Measurements from ENCODE around the gene PREX1.
"Not testable (repeated sequence)": the region's sequence is repeated elsewhere in the genome, so short reads cannot be mapped to it uniquely, and the experiment has no call there.

PREX1 gene

GRCh38 chr20:48852609-48853008 is 24.8 kb upstream of the PREX1 start:
- Mint-ChIP-seq H3K27ac (no peak overlapping the region), H3K27me3 (no peaks in the 10 kb centered on the region), H3K4me1 (peaks cover 58% of the 10 kb centered on the region), H3K4me3 (no peak overlapping the region), H3K9me3 (peaks cover 3% of the 10 kb centered on the region), H3K36me3 (no peaks in the 10 kb centered on the region)
- ATAC-seq, result no peak

GRCh38 chr20:48851579-48851978 is 23.8 kb upstream of the PREX1 start:
- H3K27ac Mint-ChIP-seq, result no peak overlapping the region
- peaks cover 3% of the 10 kb centered on the region for H3K9me3 Mint-ChIP-seq
- H3K4me3 Mint-ChIP-seq, result no peak overlapping the region
- no peaks in the 10 kb centered on the region for H3K27me3 Mint-ChIP-seq
- H3K36me3 Mint-ChIP-seq, result no peaks in the 10 kb centered on the region
- peaks cover 61% of the 10 kb centered on the region for H3K4me1 Mint-ChIP-seq
- no peak for ATAC-seq

- H3K4me3 Mint-ChIP-seq, result no peak overlapping the region
- no peaks in the 10 kb centered on the region for H3K27me3 Mint-ChIP-seq
- no peak for ATAC-seq
- peak overlapping the region; percentile 33 for H3K27ac Mint-ChIP-seq
- peaks cover 61% of the 10 kb centered on the region for H3K4me1 Mint-ChIP-seq
- H3K36me3 Mint-ChIP-seq, result no peaks in the 10 kb centered on the region
- H3K9me3 Mint-ChIP-seq, result peaks cover 3% of the 10 kb centered on the region
These were observed 23.1 kb upstream of the PREX1 start for GRCh38 chr20:48850977-48851299.

- Mint-ChIP-seq H3K4me3 (no peak overlapping the region), H3K27me3 (no peaks in the 10 kb centered on the region), H3K27ac (peak overlapping the region; percentile 33)
These were observed 22.6 kb upstream of the PREX1 start for GRCh38 chr20:48850257-48850976.

GRCh38 chr20:48849779-48850178 is 22.0 kb upstream of the PREX1 start:
- Mint-ChIP-seq H3K27ac (peak overlapping the region; percentile 33), H3K9me3 (peaks cover 3% of the 10 kb centered on the region), H3K4me3 (no peak overlapping the region), H3K36me3 (no peaks in the 10 kb centered on the region), H3K27me3 (no peaks in the 10 kb centered on the region), H3K4me1 (peaks cover 61% of the 10 kb centered on the region)
- no peak for ATAC-seq

More at GRCh38 chr20:48850257-48850976, 22.6 kb upstream of the PREX1 start:
- ATAC-seq, result no peak
- Mint-ChIP-seq H3K4me1 (peaks cover 61% of the 10 kb centered on the region), H3K36me3 (no peaks in the 10 kb centered on the region), H3K9me3 (peaks cover 3% of the 10 kb centered on the region)

GRCh38 chr20:48849299-48849698 is 21.5 kb upstream of the PREX1 start:
- Mint-ChIP-seq H3K27me3 (no peaks in the 10 kb centered on the region), H3K36me3 (no peaks in the 10 kb centered on the region), H3K27ac (peak overlapping the region; percentile 33), H3K9me3 (peaks cover 3% of the 10 kb centered on the region), H3K4me3 (no peak overlapping the region), H3K4me1 (peaks cover 61% of the 10 kb centered on the region)
- ATAC-seq, result no peak

- no peak for ATAC-seq
- H3K4me1 Mint-ChIP-seq, result peaks cover 63% of the 10 kb centered on the region
- no peak overlapping the region for H3K4me3 Mint-ChIP-seq
- no peaks in the 10 kb centered on the region for H3K36me3 Mint-ChIP-seq
- H3K9me3 Mint-ChIP-seq, result no peaks in the 10 kb centered on the region
- peak overlapping the region; percentile 95 for H3K27ac Mint-ChIP-seq
- no peaks in the 10 kb centered on the region for H3K27me3 Mint-ChIP-seq
These were observed 19.9 kb upstream of the PREX1 start for GRCh38 chr20:48847498-48848205.

- H3K27ac Mint-ChIP-seq, result peak overlapping the region; percentile 95
- H3K9me3 Mint-ChIP-seq, result no peaks in the 10 kb centered on the region
These were observed 19.0 kb upstream of the PREX1 start for GRCh38 chr20:48846516-48847492.

GRCh38 chr20:48845721-48846306 is 18.0 kb upstream of the PREX1 start:
- no peaks in the 10 kb centered on the region for H3K27me3 Mint-ChIP-seq
- H3K36me3 Mint-ChIP-seq, result no peaks in the 10 kb centered on the region
- no peaks in the 10 kb centered on the region for H3K9me3 Mint-ChIP-seq
- no peak for ATAC-seq
- H3K27ac Mint-ChIP-seq, result peak overlapping the region; percentile 95
- peaks cover 72% of the 10 kb centered on the region for H3K4me1 Mint-ChIP-seq
- no peak overlapping the region for H3K4me3 Mint-ChIP-seq

More at GRCh38 chr20:48846516-48847492, 19.0 kb upstream of the PREX1 start:
- Mint-ChIP-seq H3K36me3 (no peaks in the 10 kb centered on the region), H3K4me3 (peak overlapping the region; percentile 49), H3K27me3 (no peaks in the 10 kb centered on the region), H3K4me1 (peaks cover 72% of the 10 kb centered on the region)
- peak; percentile 99 for ATAC-seq

- Mint-ChIP-seq H3K4me1 (peaks cover 64% of the 10 kb centered on the region), H3K27ac (peak overlapping the region; percentile 95), H3K4me3 (no peak overlapping the region), H3K36me3 (no peaks in the 10 kb centered on the region), H3K27me3 (no peaks in the 10 kb centered on the region), H3K9me3 (no peaks in the 10 kb centered on the region)
- ATAC-seq, result no peak
These were observed 17.2 kb upstream of the PREX1 start for GRCh38 chr20:48844996-48845395.

GRCh38 chr20:48843896-48844295 is 16.1 kb upstream of the PREX1 start:
- H3K36me3 Mint-ChIP-seq, H3K9me3 Mint-ChIP-seq, H3K27ac Mint-ChIP-seq, ATAC-seq, H3K4me3 Mint-ChIP-seq, H3K27me3 Mint-ChIP-seq: not testable (repeated sequence)
- H3K4me1 Mint-ChIP-seq, result peaks cover 69% of the 10 kb centered on the region

- H3K4me3 Mint-ChIP-seq, result no peak overlapping the region
- H3K27ac Mint-ChIP-seq, result no peak overlapping the region
- ATAC-seq, result no peak
- H3K9me3 Mint-ChIP-seq, result no peaks in the 10 kb centered on the region
- peaks cover 71% of the 10 kb centered on the region for H3K4me1 Mint-ChIP-seq
- no peaks in the 10 kb centered on the region for H3K27me3 Mint-ChIP-seq
- no peaks in the 10 kb centered on the region for H3K36me3 Mint-ChIP-seq
These were observed 15.4 kb upstream of the PREX1 start for GRCh38 chr20:48843057-48843806.

GRCh38 chr20:48841875-48842529 is 14.2 kb upstream of the PREX1 start:
- no peaks in the 10 kb centered on the region for H3K27me3 Mint-ChIP-seq

More at GRCh38 chr20:48841875-48842529, 14.2 kb upstream of the PREX1 start:
- no peak for ATAC-seq
- Mint-ChIP-seq H3K9me3 (no peaks in the 10 kb centered on the region), H3K4me1 (peaks cover 67% of the 10 kb centered on the region), H3K27ac (peak overlapping the region; percentile 3), H3K4me3 (no peak overlapping the region), H3K36me3 (no peaks in the 10 kb centered on the region)

Measured in stimulated activated memory B cell treated with anti-CD40 and anti-IgM and Interleukin-4, amounts not matched to agents 10 μg/mL and 1 μg/mL and 100 μg/mL, for 72 hours (primary cell).